Activated T-helper 17 cell treated with anti-CD3 and anti-CD28 coated beads, Interleukin-2, amount 50 U/mL, for 72 hours (primary cell): ENCODE measurements around the gene SIX5. TPM values are rescaled to one million over a fixed set of nuclear protein-coding genes. Genes with fewer than 3 reads are reported as not detected.

Source experiments
- ATAC-seq: fragments of 150-1000 bp; cut with Tn5 transposase; replicated peaks from 2 replicates; pipeline ENCODE4 v1.10.0; 2021; ENCODE audit warnings: mild to moderate bottlenecking, moderate library complexity
- H3K27ac Mint-ChIP-seq: one replicate; pipeline ENCODE4 v1.8.0; 2022; ENCODE audit warnings: mixed read lengths
- H3K27me3 Mint-ChIP-seq: one replicate; pipeline ENCODE4 v1.8.0; 2022; ENCODE audit warnings: mixed read lengths
- H3K36me3 Mint-ChIP-seq: one replicate; pipeline ENCODE4 v1.8.0; 2022; ENCODE audit warnings: low read depth, mild to moderate bottlenecking, mixed read lengths
- H3K4me1 Mint-ChIP-seq: one replicate; pipeline ENCODE4 v1.8.0; 2022; ENCODE audit warnings: mixed read lengths
- H3K4me3 Mint-ChIP-seq: one replicate; pipeline ENCODE4 v1.8.0; 2022; ENCODE audit warnings: mild to moderate bottlenecking, mixed read lengths
- H3K9me3 Mint-ChIP-seq: one replicate; pipeline ENCODE4 v1.8.0; 2022; ENCODE audit warnings: mixed read lengths
- total RNA-seq, 2 donors: library from RNA; stranded (reverse); gene quantifications; one replicate each; pipeline ENCODE4 v1.2.3, GENCODE V29; 2022

The SIX5 gene
- total RNA-seq, 2 donors from 2014 or later, result 1.2 to 2.4 TPM

DNA sequence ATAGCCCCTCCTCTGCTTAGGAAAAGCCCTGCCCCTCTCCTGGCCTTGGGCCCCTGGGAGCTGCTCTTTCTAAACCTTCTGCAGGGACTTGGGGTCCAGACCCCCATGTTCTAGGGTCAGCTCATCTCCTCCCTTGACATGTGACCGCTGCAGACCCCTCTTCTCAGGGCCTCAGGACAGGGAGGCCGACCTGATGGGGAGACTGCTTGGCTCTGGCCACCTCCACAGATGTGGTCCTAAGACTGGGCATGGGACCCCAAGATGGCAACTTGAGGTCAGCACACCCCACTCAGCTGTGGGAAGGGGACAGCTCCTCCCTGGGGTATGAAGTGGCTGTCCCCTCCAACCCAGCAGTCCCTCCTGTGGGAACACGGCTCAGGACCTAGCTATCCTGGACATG, 3.9 kb upstream of the SIX5 start:
- Mint-ChIP-seq H3K9me3 (no peaks in the 10 kb centered on the region), H3K36me3 (peaks cover 21% of the 10 kb centered on the region), H3K27me3 (no peaks in the 10 kb centered on the region), H3K4me3 (no peak overlapping the region), H3K27ac (no peak overlapping the region), H3K4me1 (peaks cover 6% of the 10 kb centered on the region)
- ATAC-seq, result no peak

DNA sequence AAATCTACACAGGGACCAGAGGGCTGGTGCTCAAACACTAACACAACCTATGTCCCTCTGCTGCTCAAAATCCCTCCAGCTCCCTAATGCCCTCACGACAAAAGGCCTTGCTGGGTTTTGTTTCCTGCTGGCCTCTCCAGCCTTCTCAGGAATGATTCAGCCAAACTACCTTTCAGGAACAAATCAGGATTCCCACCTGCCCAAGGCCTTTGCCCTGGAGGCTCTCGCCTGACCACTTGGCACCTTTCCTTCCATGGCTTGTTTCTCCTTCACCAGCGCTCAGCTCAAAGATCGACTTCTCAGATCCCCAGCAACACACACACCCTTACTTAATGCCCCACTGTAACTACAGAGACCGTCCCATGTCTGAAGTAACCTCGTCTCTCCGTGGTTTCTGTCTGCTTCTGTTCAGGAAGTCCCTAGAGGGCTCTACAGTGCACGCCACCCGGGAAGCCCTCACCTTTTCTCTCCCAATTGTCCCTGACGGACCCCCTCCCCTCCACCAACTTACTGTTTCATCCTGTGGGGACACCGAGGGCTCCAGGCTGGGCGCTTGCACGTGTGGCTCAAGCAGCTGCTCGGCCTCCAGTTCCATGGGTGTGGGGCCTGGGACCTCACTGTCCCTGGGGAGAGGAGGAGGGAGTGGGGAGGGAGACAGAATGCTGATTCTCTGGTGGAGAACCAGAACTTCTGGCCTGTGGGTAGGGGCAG, 3.2 kb upstream of the SIX5 start:
- H3K9me3 Mint-ChIP-seq, result no peaks in the 10 kb centered on the region

DNA sequence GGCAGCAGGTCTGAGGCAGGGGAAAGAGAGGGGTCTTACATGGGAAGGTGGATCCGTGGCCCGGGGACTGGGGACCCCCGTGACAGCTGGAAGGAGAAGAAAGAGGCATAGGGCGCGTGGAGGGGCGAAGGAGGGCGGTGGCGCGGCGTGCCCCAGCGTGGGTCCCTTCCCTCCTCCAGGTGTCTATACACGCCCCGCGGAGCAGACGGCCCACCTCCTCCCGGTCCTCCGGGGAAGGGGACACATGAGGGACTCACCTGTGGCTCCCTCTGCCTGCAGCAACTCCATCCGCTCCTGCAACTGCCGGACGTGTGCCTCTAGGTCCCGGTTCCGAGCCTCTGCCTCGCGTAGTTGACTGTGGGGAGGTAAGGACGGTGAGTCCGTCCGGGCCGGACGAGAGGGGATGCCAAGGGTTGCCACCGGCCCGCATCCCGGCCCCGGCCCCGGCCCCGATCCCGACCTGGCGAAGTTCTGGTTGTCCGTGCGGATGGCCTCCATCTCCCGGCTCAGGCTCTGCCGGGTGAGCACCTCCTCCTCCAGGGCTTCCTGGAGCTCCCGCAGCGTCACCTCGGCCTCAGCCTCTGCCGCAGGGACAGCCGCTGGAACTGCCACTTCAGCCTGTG, 2.4 kb upstream of the SIX5 start:
- Mint-ChIP-seq H3K4me3 (peak overlapping the region; percentile 84), H3K9me3 (no peaks in the 10 kb centered on the region), H3K36me3 (peaks cover 6% of the 10 kb centered on the region), H3K27ac (no peak overlapping the region), H3K27me3 (no peaks in the 10 kb centered on the region), H3K4me1 (peaks cover 6% of the 10 kb centered on the region)
- ATAC-seq, result no peak

More for the DNA sequence above, 3.2 kb upstream of the SIX5 start:
- Mint-ChIP-seq H3K4me3 (no peak overlapping the region), H3K4me1 (peaks cover 6% of the 10 kb centered on the region), H3K36me3 (peaks cover 14% of the 10 kb centered on the region), H3K27me3 (no peaks in the 10 kb centered on the region), H3K27ac (no peak overlapping the region)
- no peak for ATAC-seq

DNA sequence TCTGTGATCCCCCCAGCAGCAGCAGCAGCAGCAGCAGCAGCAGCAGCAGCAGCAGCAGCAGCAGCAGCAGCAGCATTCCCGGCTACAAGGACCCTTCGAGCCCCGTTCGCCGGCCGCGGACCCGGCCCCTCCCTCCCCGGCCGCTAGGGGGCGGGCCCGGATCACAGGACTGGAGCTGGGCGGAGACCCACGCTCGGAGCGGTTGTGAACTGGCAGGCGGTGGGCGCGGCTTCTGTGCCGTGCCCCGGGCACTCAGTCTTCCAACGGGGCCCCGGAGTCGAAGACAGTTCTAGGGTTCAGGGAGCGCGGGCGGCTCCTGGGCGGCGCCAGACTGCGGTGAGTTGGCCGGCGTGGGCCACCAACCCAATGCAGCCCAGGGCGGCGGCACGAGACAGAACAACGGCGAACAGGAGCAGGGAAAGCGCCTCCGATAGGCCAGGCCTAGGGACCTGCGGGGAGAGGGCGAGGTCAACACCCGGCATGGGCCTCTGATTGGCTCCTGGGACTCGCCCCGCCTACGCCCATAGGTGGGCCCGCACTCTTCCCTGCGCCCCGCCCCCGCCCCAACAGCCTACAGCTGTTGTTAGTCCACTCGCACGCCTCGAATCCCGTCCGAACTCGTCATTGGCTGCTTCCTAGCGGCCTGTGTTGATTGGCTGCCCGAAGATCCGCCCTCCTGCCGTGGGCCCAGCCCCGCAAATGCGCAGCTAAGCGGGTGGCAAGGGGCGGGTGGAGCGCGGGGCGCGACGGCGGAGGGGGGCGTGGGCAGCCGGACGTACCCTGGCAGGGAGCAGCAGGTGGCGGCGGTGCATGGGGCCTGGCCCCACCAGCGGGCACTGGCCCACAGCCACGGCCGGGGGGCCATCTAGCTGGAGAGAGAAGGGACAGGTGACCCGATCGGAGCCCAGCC, 1.4 kb upstream of the SIX5 start:
- no peak overlapping the region for H3K27ac Mint-ChIP-seq
- ATAC-seq, result peak; percentile 73
- peak overlapping the region; percentile 84 for H3K4me3 Mint-ChIP-seq
- H3K36me3 Mint-ChIP-seq, result peaks cover 6% of the 10 kb centered on the region
- H3K27me3 Mint-ChIP-seq, result no peaks in the 10 kb centered on the region
- H3K4me1 Mint-ChIP-seq, result peaks cover 6% of the 10 kb centered on the region
- H3K9me3 Mint-ChIP-seq, result no peaks in the 10 kb centered on the region

DNA sequence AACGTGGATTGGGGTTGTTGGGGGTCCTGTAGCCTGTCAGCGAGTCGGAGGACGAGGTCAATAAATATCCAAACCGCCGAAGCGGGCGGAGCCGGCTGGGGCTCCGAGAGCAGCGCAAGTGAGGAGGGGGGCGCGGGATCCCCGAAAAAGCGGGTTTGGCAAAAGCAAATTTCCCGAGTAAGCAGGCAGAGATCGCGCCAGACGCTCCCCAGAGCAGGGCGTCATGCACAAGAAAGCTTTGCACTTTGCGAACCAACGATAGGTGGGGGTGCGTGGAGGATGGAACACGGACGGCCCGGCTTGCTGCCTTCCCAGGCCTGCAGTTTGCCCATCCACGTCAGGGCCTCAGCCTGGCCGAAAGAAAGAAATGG, 754 bp upstream of the SIX5 start:
- H3K4me1 Mint-ChIP-seq, result peaks cover 6% of the 10 kb centered on the region
- peak; percentile 32 for ATAC-seq
- H3K36me3 Mint-ChIP-seq, result peaks cover 6% of the 10 kb centered on the region
- peak overlapping the region; percentile 81 for H3K27ac Mint-ChIP-seq
- H3K4me3 Mint-ChIP-seq, result peak overlapping the region; percentile 84
- H3K27me3 Mint-ChIP-seq, result no peaks in the 10 kb centered on the region
- no peaks in the 10 kb centered on the region for H3K9me3 Mint-ChIP-seq

DNA sequence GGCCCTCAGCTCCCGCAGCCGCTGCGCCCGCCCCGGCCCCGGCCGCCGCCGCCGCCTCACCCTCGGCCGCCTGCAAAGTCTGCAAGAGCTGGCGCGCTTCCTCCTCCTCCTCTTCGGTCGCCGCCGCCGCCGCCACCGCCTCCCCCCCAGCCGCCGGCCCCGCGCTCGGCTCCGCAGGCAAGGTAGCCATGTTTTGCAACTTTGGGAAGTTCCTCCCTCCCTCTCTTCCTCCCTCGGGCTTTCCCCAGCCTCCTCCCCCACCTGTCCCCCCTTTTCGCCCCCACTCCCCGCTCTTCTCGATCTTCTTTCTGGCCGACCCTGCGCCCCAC, 433 bp downstream of the SIX5 start:
- ATAC-seq, result no peak
- H3K27me3 Mint-ChIP-seq, result no peaks in the 10 kb centered on the region
- no peaks in the 10 kb centered on the region for H3K9me3 Mint-ChIP-seq
- peak overlapping the region; percentile 84 for H3K4me3 Mint-ChIP-seq
- peak overlapping the region; percentile 81 for H3K27ac Mint-ChIP-seq
- peaks cover 6% of the 10 kb centered on the region for H3K36me3 Mint-ChIP-seq
- peaks cover 6% of the 10 kb centered on the region for H3K4me1 Mint-ChIP-seq

DNA sequence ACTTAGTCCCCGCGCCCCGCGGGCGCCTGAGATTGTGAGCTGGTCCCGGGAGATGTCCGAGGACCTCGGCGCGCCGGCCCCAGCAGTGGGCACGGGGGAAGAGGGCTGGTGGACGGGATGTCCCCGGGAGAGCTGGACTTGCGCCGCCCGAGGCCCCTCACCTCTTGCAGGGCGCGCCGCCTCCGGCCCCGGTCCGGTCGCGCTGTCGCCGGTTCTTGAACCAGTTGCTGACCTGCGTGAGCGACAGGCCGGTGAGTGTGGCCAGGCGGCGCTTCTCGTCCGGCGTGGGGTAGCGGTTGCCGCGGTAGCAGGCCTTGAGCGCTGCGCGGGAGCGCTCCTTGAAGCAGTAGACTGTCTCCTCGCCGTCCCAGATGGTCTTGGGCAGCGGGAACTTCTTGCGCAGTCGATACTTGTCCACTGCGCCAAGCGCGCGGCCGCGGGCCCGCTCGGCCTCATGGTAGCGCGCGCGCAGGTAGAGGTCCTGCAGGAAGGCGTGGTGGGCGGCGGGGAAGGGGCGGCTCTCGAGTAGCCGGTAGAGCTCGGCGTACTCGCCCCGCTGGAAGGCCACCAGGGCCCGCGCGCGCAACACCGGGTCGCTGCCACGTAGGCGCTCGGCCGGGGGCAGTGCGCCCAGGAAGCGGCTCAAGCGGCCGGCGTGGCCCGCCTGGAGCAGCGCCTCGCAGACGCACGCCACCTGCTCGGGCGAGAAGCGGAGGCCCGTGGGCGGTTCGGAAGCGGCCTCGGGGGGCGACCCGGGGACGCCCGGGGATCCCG, 984 bp downstream of the SIX5 start:
- Mint-ChIP-seq H3K4me1 (peaks cover 6% of the 10 kb centered on the region), H3K27me3 (no peaks in the 10 kb centered on the region), H3K36me3 (peaks cover 6% of the 10 kb centered on the region), H3K9me3 (no peaks in the 10 kb centered on the region), H3K4me3 (peak overlapping the region; percentile 54), H3K27ac (no peak overlapping the region)
- ATAC-seq, result no peak

DNA sequence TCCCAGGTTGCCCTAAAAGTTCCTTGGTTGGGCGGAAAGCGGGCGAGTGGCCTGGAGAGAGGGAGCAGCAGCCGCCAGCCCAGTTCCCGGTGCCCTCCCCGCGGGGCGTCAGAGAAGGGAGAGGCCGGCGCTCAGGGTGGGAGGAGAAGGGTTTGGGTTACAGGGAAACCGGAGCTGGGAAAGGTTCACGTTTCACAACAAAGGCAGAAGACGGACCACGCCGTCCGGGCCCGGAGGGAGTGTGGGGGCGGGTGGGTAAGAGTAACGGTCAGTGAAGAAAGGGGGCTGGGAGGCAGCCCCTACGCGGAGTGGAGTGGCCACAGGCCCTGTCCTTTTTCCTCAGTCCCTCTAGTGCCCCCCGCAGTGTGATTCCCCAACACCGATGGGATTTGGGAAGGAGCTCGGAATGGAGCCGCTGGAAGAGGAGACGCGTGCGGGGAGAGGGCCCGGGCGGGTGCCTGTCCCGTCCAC, 1.6 kb downstream of the SIX5 start:
- peak overlapping the region; percentile 54 for H3K4me3 Mint-ChIP-seq
- no peak for ATAC-seq
- no peaks in the 10 kb centered on the region for H3K9me3 Mint-ChIP-seq
- peaks cover 6% of the 10 kb centered on the region for H3K36me3 Mint-ChIP-seq
- H3K4me1 Mint-ChIP-seq, result peaks cover 5% of the 10 kb centered on the region
- H3K27me3 Mint-ChIP-seq, result no peaks in the 10 kb centered on the region
- no peak overlapping the region for H3K27ac Mint-ChIP-seq

DNA sequence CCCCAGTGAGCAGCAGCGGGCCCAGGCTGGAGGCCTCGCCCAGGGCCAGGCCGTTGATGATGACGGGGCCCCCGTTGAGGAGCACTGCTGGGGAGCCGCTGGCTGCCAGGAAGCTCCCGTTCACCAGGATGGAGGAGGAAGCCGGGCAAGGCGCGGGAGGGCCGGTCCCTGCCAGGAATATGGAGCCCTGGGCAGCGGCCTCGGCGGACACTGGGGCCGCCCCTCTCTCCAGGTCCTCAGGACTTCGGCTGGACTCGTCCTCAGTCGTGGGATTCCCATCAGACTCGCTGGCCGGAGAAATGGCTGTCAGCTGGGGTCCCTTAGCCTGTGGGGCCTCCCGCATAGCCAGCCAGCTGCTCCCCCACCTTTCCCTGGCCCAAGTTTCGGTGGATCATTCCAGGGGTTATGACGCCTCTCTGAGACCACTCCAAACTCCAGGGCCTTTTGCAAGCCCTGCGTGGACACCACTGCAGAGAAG, 2.1 kb downstream of the SIX5 start:
- no peaks in the 10 kb centered on the region for H3K4me1 Mint-ChIP-seq
- H3K27ac Mint-ChIP-seq, result no peak overlapping the region
- peaks cover 6% of the 10 kb centered on the region for H3K36me3 Mint-ChIP-seq
- no peaks in the 10 kb centered on the region for H3K9me3 Mint-ChIP-seq
- no peaks in the 10 kb centered on the region for H3K27me3 Mint-ChIP-seq
- ATAC-seq, result no peak
- peak overlapping the region; percentile 54 for H3K4me3 Mint-ChIP-seq

DNA sequence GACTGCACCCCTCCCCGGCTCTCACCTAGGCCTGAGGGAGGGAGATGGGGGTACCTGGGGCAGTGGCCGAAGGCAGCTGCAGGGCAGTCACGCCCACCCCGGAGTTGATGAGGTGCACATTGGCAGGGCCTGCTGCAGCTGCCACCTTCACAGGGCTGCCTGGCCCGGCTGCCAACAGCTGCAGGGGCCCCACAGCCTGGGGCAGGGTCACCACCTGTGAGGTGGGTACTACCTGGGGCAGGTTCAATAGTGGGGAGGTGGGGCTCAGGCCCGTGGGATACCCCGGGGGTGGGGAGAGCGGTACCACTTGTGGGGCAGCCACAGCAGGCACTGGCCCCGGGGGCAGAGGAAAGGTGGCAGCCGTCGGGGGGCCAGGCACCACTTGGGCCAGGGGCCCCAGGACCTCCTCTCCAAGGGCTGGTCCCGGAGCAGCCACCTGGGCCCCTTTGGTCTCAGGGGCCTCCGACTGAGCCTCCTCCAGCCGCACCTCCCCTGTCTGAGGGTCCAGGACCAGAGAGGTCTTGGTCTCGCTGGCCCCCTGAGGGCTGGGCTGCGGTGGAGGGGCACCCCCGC, 2.7 kb downstream of the SIX5 start:
- ATAC-seq, result no peak
- H3K36me3 Mint-ChIP-seq, result peaks cover 6% of the 10 kb centered on the region
- no peak overlapping the region for H3K4me3 Mint-ChIP-seq
- no peaks in the 10 kb centered on the region for H3K27me3 Mint-ChIP-seq
- H3K27ac Mint-ChIP-seq, result no peak overlapping the region
- no peaks in the 10 kb centered on the region for H3K4me1 Mint-ChIP-seq
- no peaks in the 10 kb centered on the region for H3K9me3 Mint-ChIP-seq

DNA sequence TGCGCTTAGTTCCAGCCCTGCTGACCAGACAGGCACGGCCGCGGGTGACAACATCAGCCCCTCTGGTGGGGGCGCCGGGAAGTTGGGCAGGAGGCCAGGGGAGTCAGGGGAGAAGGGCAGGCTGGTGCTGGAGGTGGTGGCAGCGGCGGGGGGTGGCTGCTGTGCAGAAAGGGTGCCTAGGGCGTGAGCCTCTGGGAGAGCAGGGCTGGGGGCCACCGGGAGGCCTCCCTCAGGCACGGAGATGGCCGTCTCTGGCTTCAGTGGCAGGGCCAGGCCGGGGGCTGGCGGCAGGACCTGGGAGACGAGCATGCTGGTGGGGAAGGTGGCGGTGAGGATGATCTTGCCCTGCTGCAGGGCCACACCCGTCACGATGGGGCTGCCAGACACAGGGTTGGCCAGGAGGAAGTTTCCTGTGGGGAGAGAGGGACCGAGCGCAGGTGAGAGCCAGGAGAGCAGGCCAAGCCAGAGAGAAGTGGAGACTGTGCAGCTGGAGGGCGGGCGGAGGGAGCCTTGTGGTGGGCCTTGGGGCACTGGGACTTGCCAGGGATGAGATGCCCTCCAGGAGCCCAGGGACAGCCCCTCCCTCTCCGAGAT, 3.3 kb downstream of the SIX5 start:
- H3K4me3 Mint-ChIP-seq, result no peak overlapping the region
- no peak overlapping the region for H3K27ac Mint-ChIP-seq
- H3K9me3 Mint-ChIP-seq, result no peaks in the 10 kb centered on the region
- no peak for ATAC-seq
- H3K4me1 Mint-ChIP-seq, result no peaks in the 10 kb centered on the region
- peaks cover 6% of the 10 kb centered on the region for H3K36me3 Mint-ChIP-seq
- H3K27me3 Mint-ChIP-seq, result no peaks in the 10 kb centered on the region

DNA sequence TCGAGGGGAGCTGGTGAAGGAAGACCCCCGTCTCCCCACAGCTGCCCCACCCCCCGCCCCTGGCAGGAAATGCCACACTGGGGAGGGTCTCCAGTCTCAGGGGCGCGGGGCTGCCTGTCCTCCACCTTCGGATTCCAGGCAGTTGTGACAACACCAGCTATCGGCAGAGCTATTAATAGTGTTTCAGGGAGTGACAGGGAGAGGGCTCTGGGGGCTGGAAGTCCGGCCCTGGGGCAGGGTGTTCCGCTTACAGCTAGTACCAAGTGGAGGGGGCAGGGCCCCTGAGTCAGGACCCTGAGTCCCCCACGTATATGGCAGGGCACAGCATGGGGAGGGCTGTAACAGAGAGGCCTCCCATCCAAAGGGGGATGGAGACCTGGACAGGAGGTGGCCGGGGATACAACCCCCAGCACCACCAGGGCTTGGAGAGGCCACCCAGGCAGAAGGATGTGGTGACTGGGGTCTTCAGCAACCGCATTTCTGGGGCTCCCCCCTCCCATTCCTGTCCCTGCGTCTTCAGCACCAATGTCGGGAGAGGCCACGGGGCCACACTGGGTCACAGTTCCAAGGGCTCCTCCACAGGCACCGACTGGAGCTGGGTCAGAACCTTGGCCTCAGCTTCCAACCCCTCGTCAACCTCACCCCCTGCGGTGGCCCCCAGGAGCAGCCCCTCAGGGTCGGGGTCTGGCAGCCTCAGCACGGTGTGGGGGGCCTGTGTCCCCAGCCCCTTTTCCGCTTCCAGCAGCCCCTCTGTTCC, 3.9 kb downstream of the SIX5 start:
- Mint-ChIP-seq H3K4me1 (no peaks in the 10 kb centered on the region), H3K27me3 (no peaks in the 10 kb centered on the region), H3K9me3 (no peaks in the 10 kb centered on the region), H3K4me3 (no peak overlapping the region), H3K27ac (no peak overlapping the region), H3K36me3 (peaks cover 6% of the 10 kb centered on the region)
- ATAC-seq, result no peak

DNA sequence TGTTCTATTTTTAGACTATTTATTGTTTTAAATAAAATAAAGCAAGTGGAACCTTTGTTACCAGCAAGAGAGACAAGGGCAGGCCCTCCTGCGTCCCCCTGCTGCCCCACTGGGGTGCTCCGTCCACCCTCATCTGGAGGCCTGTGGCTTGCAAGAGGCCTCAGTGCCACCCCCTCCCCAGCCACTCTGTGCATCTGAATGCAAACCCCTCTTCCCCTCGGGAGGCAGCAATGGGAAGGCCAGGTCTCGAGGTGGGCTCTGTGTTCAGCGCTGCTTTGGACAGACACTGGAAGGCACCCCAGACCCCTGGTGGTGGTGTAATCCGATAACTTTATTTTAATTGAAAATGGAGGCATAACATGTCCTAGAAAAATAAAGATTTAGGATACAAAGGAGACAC, 4.6 kb downstream of the SIX5 start:
- no peak overlapping the region for H3K4me3 Mint-ChIP-seq

More for the DNA sequence above, 4.6 kb downstream of the SIX5 start:
- H3K27ac Mint-ChIP-seq, result no peak overlapping the region
- no peaks in the 10 kb centered on the region for H3K4me1 Mint-ChIP-seq
- H3K9me3 Mint-ChIP-seq, result no peaks in the 10 kb centered on the region
- no peaks in the 10 kb centered on the region for H3K27me3 Mint-ChIP-seq
- no peak for ATAC-seq
- H3K36me3 Mint-ChIP-seq, result peaks cover 6% of the 10 kb centered on the region
